KOPT-K1 (cell line): Measurements from ENCODE around the gene IQGAP1.
"Not testable (repeated sequence)": the region's sequence is repeated elsewhere in the genome, so short reads cannot be mapped to it uniquely, and the experiment has no call there.

Experiments used
- H3K27ac ChIP-seq: fragments of 200-600 bp; sonication (generic); 2 replicates; pipeline ENCODE4 v1.5.1; 2016; ENCODE audit warnings: antibody characterized with exemption, mild to moderate bottlenecking, low read depth, low read length; ENCODE audit not compliant: poor library complexity, severe bottlenecking
- H3K36me3 ChIP-seq: fragments of 200-600 bp; sonication (generic); 2 replicates; pipeline ENCODE4 v1.5.1; 2017; ENCODE audit warnings: antibody characterized with exemption, mild to moderate bottlenecking, low read length, moderate library complexity; ENCODE audit not compliant: insufficient read depth
- H3K9me3 ChIP-seq: fragments of 200-600 bp; sonication (generic); 2 replicates; pipeline ENCODE4 v1.5.1; 2017; ENCODE audit warnings: antibody characterized with exemption, low read length, mild to moderate bottlenecking; ENCODE audit not compliant: insufficient read depth, poor library complexity, severe bottlenecking

Gene IQGAP1

DNA sequence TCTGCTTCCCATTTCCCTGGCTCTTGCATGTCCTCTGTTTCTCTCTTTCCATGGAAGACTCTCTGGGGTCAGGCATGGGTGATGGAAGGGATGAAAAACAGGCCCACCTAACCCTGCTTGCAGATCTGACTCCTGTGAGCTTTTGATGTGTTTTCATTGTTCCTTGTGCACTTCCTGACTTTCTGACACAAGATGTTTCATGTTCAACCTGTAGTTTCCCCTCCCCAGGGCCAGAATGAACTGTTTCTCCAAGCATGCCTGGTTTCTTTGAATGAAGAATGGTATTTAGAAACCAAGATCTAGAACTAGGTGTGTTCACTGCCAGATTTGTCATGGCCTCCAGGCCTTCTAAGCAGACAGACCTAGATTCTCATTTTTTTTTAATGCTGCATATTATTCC is 105.6 kb downstream of the IQGAP1 start:
- Histone ChIP-seq H3K36me3 (peaks cover 98% of the 10 kb centered on the region), H3K27ac (no peak overlapping the region), H3K9me3 (peaks cover 10% of the 10 kb centered on the region)

GRCh38 chr15:90495067-90495466 is 107.0 kb downstream of the IQGAP1 start:
- Histone ChIP-seq H3K36me3 (peaks cover 98% of the 10 kb centered on the region), H3K27ac (no peak overlapping the region), H3K9me3 (peaks cover 10% of the 10 kb centered on the region)

- Histone ChIP-seq H3K9me3 (peaks cover 10% of the 10 kb centered on the region), H3K27ac (no peak overlapping the region), H3K36me3 (peaks cover 98% of the 10 kb centered on the region)
Observed at GRCh38 chr15:90496791-90497190, 108.7 kb downstream of the IQGAP1 start.

- Histone ChIP-seq H3K36me3 (peaks cover 98% of the 10 kb centered on the region), H3K27ac (no peak overlapping the region)
Observed at GRCh38 chr15:90497376-90497775, 109.3 kb downstream of the IQGAP1 start.

GRCh38 chr15:90497912-90498311 is 109.9 kb downstream of the IQGAP1 start:
- Histone ChIP-seq H3K36me3 (peaks cover 93% of the 10 kb centered on the region), H3K9me3 (peaks cover 10% of the 10 kb centered on the region), H3K27ac (no peak overlapping the region)

More at GRCh38 chr15:90497376-90497775, 109.3 kb downstream of the IQGAP1 start:
- H3K9me3 ChIP-seq, result peaks cover 10% of the 10 kb centered on the region

DNA sequence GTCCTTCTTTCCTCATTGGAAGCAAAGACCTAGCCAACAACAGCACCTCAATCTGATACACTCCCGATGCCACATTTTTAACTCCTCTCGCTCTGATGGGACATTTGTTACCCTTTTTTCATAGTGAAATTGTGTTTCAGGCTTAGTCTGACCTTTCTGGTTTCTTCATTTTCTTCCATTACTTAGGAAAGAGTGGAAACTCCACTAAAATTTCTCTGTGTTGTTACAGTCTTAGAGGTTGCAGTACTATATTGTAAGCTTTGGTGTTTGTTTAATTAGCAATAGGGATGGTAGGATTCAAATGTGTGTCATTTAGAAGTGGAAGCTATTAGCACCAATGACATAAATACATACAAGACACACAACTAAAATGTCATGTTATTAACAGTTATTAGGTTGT is 112.1 kb downstream of the IQGAP1 start:
- no peaks in the 10 kb centered on the region for H3K9me3 ChIP-seq
- H3K27ac ChIP-seq, result no peak overlapping the region
- H3K36me3 ChIP-seq, result peaks cover 70% of the 10 kb centered on the region

DNA sequence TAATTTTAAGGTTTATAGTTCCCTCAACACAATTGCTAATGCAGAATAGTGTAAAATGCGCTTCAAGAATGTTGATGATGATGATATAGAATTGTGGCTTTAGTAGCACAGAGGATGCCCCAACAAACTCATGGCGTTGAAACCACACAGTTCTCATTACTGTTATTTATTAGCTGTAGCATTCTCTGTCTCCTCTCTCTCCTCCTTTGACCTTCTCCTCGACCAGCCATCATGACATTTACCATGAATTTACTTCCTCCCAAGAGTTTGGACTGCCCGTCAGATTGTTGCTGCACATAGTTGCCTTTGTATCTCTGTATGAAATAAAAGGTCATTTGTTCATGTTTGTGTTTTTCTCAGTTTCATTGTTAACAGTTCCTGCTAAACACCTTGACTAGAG is 113.9 kb downstream of the IQGAP1 start:
- Histone ChIP-seq H3K27ac (no peak overlapping the region), H3K36me3 (peaks cover 54% of the 10 kb centered on the region)

GRCh38 chr15:90510781-90511180 is 122.7 kb downstream of the IQGAP1 start:
- H3K9me3 ChIP-seq, H3K27ac ChIP-seq, H3K36me3 ChIP-seq: not testable (repeated sequence)

More for the DNA sequence above, 113.9 kb downstream of the IQGAP1 start:
- H3K9me3 ChIP-seq, result no peaks in the 10 kb centered on the region

DNA sequence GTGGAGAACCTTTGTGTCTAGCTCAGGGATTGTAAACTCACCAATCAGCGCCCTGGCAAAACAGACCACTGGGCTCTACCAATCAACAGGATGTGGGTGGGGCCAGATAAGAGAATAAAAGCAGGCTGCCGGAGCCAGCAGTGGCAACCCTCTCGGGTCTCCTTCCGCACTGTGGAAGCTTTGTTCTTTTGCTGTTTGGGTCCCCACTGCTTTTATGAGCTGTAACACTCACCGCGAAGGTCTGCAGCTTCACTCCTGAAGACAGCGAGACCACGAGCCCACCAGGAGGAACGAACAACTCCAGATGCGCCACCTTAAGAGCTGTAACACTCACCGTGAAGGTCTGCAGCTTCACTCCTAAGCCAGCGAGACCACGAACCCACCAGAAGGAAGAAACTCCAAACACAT is 123.2 kb downstream of the IQGAP1 start:
- not testable (repeated sequence) for H3K27ac ChIP-seq, H3K36me3 ChIP-seq, H3K9me3 ChIP-seq

- no peak overlapping the region for H3K27ac ChIP-seq
- peaks cover 9% of the 10 kb centered on the region for H3K9me3 ChIP-seq
- no peaks in the 10 kb centered on the region for H3K36me3 ChIP-seq
Observed at GRCh38 chr15:90512276-90512675, 124.2 kb downstream of the IQGAP1 start.

DNA sequence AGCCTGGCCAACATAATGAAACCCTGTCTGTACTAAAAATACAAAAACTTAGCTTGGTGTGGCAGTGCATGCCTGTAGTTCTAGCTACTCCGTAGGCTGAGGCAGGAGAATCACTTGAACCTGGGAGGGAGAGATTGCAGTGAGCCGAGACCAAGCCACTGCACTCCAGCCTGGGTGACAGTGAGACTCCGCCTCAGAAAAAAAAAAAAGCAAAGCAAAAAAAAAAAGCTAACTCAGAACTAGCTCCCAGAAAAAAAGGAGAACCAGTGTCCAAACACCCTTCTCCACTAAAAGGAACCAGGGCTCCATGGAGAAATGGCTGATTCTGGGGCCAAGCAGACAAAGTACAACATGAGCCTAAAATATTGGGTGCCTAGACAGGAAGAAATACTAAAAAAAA is 124.9 kb downstream of the IQGAP1 start:
- Histone ChIP-seq H3K27ac (no peak overlapping the region), H3K36me3 (no peaks in the 10 kb centered on the region), H3K9me3 (peaks cover 9% of the 10 kb centered on the region)

DNA sequence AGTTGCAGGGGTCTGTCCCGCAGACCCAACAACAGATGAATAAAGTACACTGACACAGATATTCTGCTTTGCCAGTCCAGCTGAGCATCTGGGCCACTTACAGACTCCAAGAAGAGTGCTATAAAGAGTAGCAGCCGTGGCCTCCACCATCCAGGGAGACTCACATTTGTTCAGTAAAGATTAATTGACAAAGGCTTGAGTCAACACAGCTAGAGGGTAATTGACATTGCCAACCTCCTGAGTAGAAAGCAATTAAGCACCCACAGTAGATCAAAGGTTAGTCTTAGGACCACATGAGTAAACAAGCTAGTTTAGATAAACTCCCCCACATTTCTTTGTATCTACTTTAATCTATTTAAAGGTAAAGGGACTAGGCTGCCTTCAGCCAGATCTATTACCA is 125.4 kb downstream of the IQGAP1 start:
- Histone ChIP-seq H3K27ac (no peak overlapping the region), H3K36me3 (no peaks in the 10 kb centered on the region), H3K9me3 (peaks cover 9% of the 10 kb centered on the region)

DNA sequence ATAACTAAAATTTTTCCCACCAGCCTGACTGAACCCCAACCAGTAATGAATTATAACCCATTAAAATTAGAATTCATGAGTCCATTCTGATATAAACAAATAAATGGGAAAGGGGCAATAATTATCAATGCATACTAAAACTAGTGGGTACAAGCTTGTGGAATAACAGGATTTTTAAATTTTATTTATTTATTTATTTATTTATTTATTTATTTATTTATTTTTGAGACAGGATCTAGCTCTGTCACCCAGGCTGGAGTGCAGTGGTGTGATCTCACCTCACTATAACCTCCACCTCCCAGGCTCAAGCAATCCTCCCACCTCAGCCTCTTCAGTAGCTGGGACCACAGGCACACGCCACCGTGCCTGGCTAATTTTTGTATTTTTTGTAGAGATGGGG is 125.9 kb downstream of the IQGAP1 start:
- not testable (repeated sequence) for H3K9me3 ChIP-seq, H3K36me3 ChIP-seq, H3K27ac ChIP-seq

GRCh38 chr15:90519688-90520087 is 131.6 kb downstream of the IQGAP1 start:
- H3K27ac ChIP-seq, result no peak overlapping the region

GRCh38 chr15:90520365-90520764 is 132.3 kb downstream of the IQGAP1 start:
- H3K9me3 ChIP-seq, result no peaks in the 10 kb centered on the region
- H3K36me3 ChIP-seq, result no peaks in the 10 kb centered on the region
- no peak overlapping the region for H3K27ac ChIP-seq

More at GRCh38 chr15:90519688-90520087, 131.6 kb downstream of the IQGAP1 start:
- Histone ChIP-seq H3K36me3 (no peaks in the 10 kb centered on the region), H3K9me3 (no peaks in the 10 kb centered on the region)

DNA sequence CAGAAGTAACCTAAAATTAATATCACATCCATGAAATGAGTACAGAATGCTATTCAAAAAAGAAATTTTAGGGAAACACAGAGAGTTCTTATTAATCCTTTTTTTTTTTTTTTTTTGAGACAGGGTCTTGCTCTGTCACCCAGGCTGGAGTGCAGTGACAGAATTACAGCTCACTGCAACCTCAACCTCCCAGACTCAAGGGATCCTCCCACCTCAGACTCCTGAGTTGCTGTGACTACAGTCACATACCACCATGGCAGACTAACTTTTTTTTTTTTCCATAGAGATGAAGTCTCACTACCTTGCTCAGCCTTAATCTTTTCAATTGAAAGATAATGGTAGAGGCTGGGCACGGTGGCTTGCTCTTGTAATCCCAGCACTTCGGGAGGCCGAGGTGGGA is 135.3 kb downstream of the IQGAP1 start:
- no peaks in the 10 kb centered on the region for H3K9me3 ChIP-seq
- no peak overlapping the region for H3K27ac ChIP-seq
- H3K36me3 ChIP-seq, result no peaks in the 10 kb centered on the region
